Pancreas (tissue), 10 donors: Measurements from ENCODE around the gene RAPGEF6. TPM values are rescaled to one million over a fixed set of nuclear protein-coding genes. Genes with fewer than 3 reads are reported as not detected.
A peak's percentile ranks its signal among the peaks of the same experiment; 100 is the strongest.
"Not testable (repeated sequence)": the region's sequence is repeated elsewhere in the genome, so short reads cannot be mapped to it uniquely, and the experiment has no call there.

Experiments
- ATAC-seq, 4 donors: fragments of 200-7000 bp; cut with Tn5 transposase; one replicate each; pipeline versions ENCODE4 v1.8.0 to v1.9.1; 2020; ENCODE audit warnings: mild to moderate bottlenecking in 4 of 4, moderate library complexity in 4 of 4
- DNase-seq, 6 donors: peaks; one replicate each; pipeline ENCODE4 v3.0.0-alpha.2; 2020
- FAIRE-seq: peaks from 2 replicates; lab custom pipeline; 2012; peaks lifted over from hg19 to GRCh38; lab: Jason Lieb, UNC
- H3K27ac ChIP-seq, 4 donors: fragments of 200-600 bp; sonication (generic); 1 replicate in 3 of 4; 2 replicates in 1 of 4; pipeline versions ENCODE4 v1.5.0 to v1.8.0; 2020
- H3K27me3 ChIP-seq, 4 donors: fragments of 200-600 bp; one replicate each; pipeline ENCODE4 v1.8.0; 2021
- H3K36me3 ChIP-seq, 3 donors: fragments of 200-600 bp; sonication (generic) in 1 of 3; one replicate each; pipeline versions ENCODE4 v1.5.0 to v1.8.0; 2020 to 2021
- H3K4me1 ChIP-seq, 3 donors: fragments of 200-600 bp; one replicate each; pipeline ENCODE4 v1.8.0; 2021
- H3K4me3 ChIP-seq, 4 donors: fragments of 200-600 bp; sonication (generic) in 2 of 4; one replicate each; pipeline versions ENCODE4 v1.5.0 to v1.8.0; 2020 to 2021
- H3K9me3 ChIP-seq, 4 donors: fragments of 200-600 bp; one replicate each; pipeline ENCODE4 v1.8.0; 2021
- WGBS, 2 donors: extraction: QIAGEN DNeasy Blood & Tissue Kit; methylation state at CpG; one replicate each; pipeline ENCODE4 v1.1.7; 2013; 5-methylcytosine and 5-hydroxymethylcytosine counted together
- intact Hi-C, 3 donors: fragments of 100-400 bp; cut with DNase I; formaldehyde crosslinking; loops; one replicate each; pipeline versions ENCODE4 v1.11.1 to v1.14.2; 2022
- polyA plus RNA-seq, 2 donors: library from polyadenylated mRNA; stranded (reverse); fragments of 200-250 nt; gene quantifications; one replicate each; pipeline ENCODE4 v1.2.3, GENCODE V29; 2013
- total RNA-seq, 6 donors: library from RNA; stranded (reverse); fragmentation: NEBNext Ultra II Directional in 4 of 6; extraction: Animal tissue kit (Norgen Biotek cat#: 25700) in 4 of 6; gene quantifications; one replicate each; pipeline versions ENCODE4 v1.2.1 to v1.2.4, GENCODE V29; 2021 to 2023
- TF ChIP-seq, protein P1 (sequence below), 4 donors: fragments of 200-600 bp; sonication (generic) in 3 of 4; IDR thresholded peaks; one replicate each; pipeline versions ENCODE4 v1.5.0 to v1.8.0; 2021; ENCODE audit warnings: antibody characterized with exemption in 4 of 4
- donor health status: healthy with polysubstance abuse.
- donor health status: DM: no; HTN: no; CAD: no; lungs with moderate emphysema.
- donor health status: DM: no; HTN: no; CAD: no.
- donor health status: control.
- donor health status: control.
- donor health status: Bipolar disorder and iron deficiency.
- donor health status: DM: yes; HTN: yes; CAD: no.
- donor health status: DM: no; HTN: no; CAD: no.
- donor health status: DM: no; HTN: no; CAD: no.
- donor health status: DM: yes; HTN: yes; CAD: no.

The RAPGEF6 gene
- total and polyA plus RNA-seq, 8 donors: 1.7 to 13.2 (median 6.7) TPM

DNA sequence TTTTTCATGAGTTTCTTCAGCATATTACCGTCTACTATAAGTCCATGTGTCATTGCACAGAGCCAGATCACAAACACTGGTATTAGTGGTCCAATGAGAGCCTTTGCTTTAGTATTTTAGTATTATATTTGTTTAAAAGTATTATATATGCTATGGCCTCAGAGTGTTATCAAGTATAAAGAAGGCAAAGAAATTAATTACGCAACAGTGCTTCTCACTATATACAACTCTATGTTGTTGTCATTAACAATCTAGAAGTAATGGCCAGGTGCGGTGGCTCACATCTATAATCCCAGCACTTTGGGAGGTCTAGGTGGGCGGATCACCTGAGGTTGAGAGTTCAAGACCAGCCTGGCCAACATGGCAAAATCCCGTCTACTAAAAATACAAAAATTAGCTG, 47.1 kb upstream of the RAPGEF6 start:
- no peak overlapping the region for H3K4me3 ChIP-seq
- WGBS, 2 donors: 96 to 97% methylated on average over 5 of the region's 5 CpGs
- H3K27ac ChIP-seq: no peak overlapping the region
- peaks cover 0 to 8% (median 6%) of the 10 kb centered on the region in 3 donors for H3K4me1 ChIP-seq
- peaks cover 0 to 8% (median 0%) of the 10 kb centered on the region in 3 donors for H3K36me3 ChIP-seq
- H3K9me3 ChIP-seq: no peaks in the 10 kb centered on the region
- H3K27me3 ChIP-seq: no peaks in the 10 kb centered on the region
- TF ChIP-seq, protein P1, sequence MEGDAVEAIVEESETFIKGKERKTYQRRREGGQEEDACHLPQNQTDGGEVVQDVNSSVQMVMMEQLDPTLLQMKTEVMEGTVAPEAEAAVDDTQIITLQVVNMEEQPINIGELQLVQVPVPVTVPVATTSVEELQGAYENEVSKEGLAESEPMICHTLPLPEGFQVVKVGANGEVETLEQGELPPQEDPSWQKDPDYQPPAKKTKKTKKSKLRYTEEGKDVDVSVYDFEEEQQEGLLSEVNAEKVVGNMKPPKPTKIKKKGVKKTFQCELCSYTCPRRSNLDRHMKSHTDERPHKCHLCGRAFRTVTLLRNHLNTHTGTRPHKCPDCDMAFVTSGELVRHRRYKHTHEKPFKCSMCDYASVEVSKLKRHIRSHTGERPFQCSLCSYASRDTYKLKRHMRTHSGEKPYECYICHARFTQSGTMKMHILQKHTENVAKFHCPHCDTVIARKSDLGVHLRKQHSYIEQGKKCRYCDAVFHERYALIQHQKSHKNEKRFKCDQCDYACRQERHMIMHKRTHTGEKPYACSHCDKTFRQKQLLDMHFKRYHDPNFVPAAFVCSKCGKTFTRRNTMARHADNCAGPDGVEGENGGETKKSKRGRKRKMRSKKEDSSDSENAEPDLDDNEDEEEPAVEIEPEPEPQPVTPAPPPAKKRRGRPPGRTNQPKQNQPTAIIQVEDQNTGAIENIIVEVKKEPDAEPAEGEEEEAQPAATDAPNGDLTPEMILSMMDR (IDR thresholded peaks at IDR 0.05): no peak
- intact Hi-C loops: no loop called here
- no peak for FAIRE-seq
- DNase-seq: no peak
- no peak for ATAC-seq

DNA sequence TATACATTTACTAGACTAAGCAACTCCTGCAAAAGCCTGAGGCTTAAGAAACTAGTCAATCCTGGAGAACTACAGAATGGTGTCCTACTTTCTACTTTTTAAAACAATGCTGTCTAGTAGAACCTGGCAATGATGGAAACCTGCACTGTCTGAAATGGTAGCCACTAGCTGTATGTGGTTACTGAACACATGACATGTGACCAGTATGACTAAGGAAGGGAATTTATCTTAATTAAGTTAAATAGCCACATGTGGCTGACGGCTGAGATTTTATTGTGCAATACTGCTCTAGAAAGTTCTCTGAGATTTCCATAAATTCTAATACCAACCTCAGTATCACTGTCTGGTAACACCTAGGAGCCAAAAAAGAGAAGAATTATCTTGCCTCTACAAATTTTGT, 44.9 kb upstream of the RAPGEF6 start:
- H3K27me3 ChIP-seq: no peaks in the 10 kb centered on the region
- DNase-seq (no peak), FAIRE-seq (no peak), ATAC-seq (peak in 3 of 4 donors; percentile 38 to 63 (median 57))
- WGBS, 2 donors: 35 to 49% methylated on average over 1 of the region's 1 CpG
- H3K4me3 ChIP-seq: no peak overlapping the region
- H3K36me3 ChIP-seq: peaks cover 0 to 25% (median 0%) of the 10 kb centered on the region in 3 donors
- TF ChIP-seq, protein P1 (IDR thresholded peaks at IDR 0.05): no peak
- peaks cover 0 to 7% (median 4%) of the 10 kb centered on the region in 3 donors for H3K4me1 ChIP-seq
- no peak overlapping the region for H3K27ac ChIP-seq
- intact Hi-C loops: no loop called here
- H3K9me3 ChIP-seq: no peaks in the 10 kb centered on the region

DNA sequence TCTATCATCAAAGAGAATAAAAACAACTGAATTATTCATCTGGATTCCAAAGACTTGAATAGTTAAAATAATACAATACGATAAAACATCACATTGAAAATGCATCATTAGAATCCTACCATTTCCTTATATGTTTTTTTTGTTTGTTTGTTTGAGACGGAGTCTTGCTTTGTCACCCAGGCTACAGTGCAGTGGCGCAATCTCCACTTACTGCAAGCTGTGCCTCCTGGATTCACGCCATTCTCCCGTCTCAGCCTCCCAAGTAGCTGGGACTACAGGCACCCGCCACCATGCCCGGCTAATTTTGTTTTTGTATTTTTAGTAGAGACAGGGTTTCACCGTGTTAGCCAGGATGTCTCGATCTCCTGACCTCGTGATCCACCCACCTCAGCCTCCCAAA, 43.2 kb upstream of the RAPGEF6 start:
- H3K4me3 ChIP-seq, H3K27me3 ChIP-seq, H3K27ac ChIP-seq, DNase-seq, FAIRE-seq, intact Hi-C loops, H3K9me3 ChIP-seq, ATAC-seq, H3K4me1 ChIP-seq: not testable (repeated sequence)
- 97% methylated on average over 8 of the region's 10 CpGs for WGBS, 2 donors
- H3K36me3 ChIP-seq: peaks cover 0 to 25% (median 0%) of the 10 kb centered on the region in 3 donors

DNA sequence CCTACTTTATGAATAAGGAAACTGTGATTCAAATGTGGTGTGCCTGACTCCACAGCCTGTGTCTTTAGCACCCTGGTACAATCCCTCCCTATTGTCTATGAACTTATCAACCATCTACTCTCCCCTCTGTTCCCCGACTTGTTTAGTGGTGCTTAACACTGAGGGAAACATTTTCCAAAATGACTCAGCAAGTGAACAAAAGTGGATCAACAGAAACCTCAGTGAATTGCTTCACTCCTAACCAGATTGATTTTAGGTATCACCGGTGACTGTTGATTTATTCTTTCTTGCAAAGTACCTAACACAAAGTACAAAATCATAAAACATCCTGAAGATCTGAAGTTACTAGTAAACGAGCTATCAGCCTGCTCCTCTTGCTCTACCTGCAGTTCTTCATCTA, 42.1 kb upstream of the RAPGEF6 start:
- ATAC-seq (no peak), DNase-seq (no peak), FAIRE-seq (no peak)
- intact Hi-C loops: no loop called here
- Histone ChIP-seq H3K27ac (no peak overlapping the region), H3K27me3 (no peaks in the 10 kb centered on the region), H3K9me3 (no peaks in the 10 kb centered on the region), H3K4me1 (peaks cover 0 to 8% (median 7%) of the 10 kb centered on the region in 3 donors), H3K4me3 (no peak overlapping the region), H3K36me3 (peaks cover 0 to 25% (median 0%) of the 10 kb centered on the region in 3 donors)
- 87 to 89% methylated on average over 3 of the region's 3 CpGs for WGBS, 2 donors
- TF ChIP-seq, protein P1 (IDR thresholded peaks at IDR 0.05): no peak

DNA sequence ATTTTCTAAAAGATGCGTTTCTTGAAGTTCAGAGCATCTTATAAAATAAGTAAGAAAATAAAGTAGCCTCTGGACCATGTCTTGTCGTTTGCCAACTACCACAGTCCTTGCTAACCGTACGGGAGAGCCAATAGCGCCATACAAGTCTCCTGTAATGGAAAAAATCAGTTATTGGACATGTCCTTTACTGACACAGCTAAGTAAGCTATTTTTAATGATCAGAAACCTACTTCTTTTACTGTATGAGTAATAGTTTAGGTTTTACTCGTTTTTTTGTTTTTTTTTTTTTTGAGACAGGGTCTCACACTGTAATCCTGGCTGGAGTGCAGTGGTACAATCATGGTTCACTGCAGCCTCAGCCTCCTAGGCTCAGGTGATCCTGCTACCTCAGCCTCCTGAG, 37.7 kb upstream of the RAPGEF6 start:
- no peaks in the 10 kb centered on the region for H3K9me3 ChIP-seq
- H3K36me3 ChIP-seq: peaks cover 0 to 30% (median 0%) of the 10 kb centered on the region in 3 donors
- H3K27me3 ChIP-seq: no peaks in the 10 kb centered on the region
- H3K4me3 ChIP-seq: no peak overlapping the region
- TF ChIP-seq, protein P1 (IDR thresholded peaks at IDR 0.05): no peak
- no peak for FAIRE-seq
- H3K4me1 ChIP-seq: peaks cover 0 to 12% (median 11%) of the 10 kb centered on the region in 3 donors
- peak in 2 of 4 donors; percentile 9 to 25 for ATAC-seq
- H3K27ac ChIP-seq: peak overlapping the region in 2 of 4 donors; percentile 52 to 53
- no peak for DNase-seq
- intact Hi-C loops: no loop called here
- 58 to 73% methylated on average over 6 of the region's 6 CpGs for WGBS, 2 donors
